OCI-LY3 (cell line): Measurements from ENCODE around the gene PCSK5.

Source experiments
- H2AFZ ChIP-seq: fragments of 200-600, 300-600 bp; shearing (Covaris generic); 2 replicates; pipeline ENCODE4 v1.6.0; 2014; ENCODE audit warnings: antibody characterized with exemption, low read depth, low read length
- H3K27ac ChIP-seq: fragments of 200-600, 300-600 bp; sonication (generic); 2 replicates; pipeline ENCODE4 v1.5.1; 2014; ENCODE audit warnings: mild to moderate bottlenecking, low read length, moderate library complexity, mixed read lengths
- H3K27me3 ChIP-seq: fragments of 200-600, 300-600 bp; sonication (generic); 2 replicates; pipeline ENCODE4 v1.6.1; 2014; ENCODE audit warnings: low read depth, low read length, mixed read lengths
- H3K36me3 ChIP-seq: fragments of 200-600, 300-600 bp; sonication (generic); replicated peaks from 2 replicates; pipeline ENCODE3; 2014; ENCODE audit warnings: low read depth, low read length, mixed read lengths
- H3K4me1 ChIP-seq: fragments of 300-600, 200-600 bp; sonication (generic); 2 replicates; pipeline ENCODE4 v1.6.1; 2014; ENCODE audit warnings: low read length, mixed read lengths
- H3K4me2 ChIP-seq: fragments of 200-600, 300-600 bp; sonication (generic); 2 replicates; pipeline ENCODE4 v1.6.1; 2014; ENCODE audit warnings: low read length, mixed read lengths
- H3K4me3 ChIP-seq: fragments of 300-600, 200-600 bp; sonication (generic); 2 replicates; pipeline ENCODE4 v1.5.1; 2014; ENCODE audit warnings: antibody characterized with exemption, mild to moderate bottlenecking, low read length, moderate library complexity
- H3K79me2 ChIP-seq: fragments of 300-600, 200-600 bp; shearing (Covaris generic); 2 replicates; pipeline ENCODE4 v1.6.1; 2014; ENCODE audit warnings: mild to moderate bottlenecking, low read length, mixed read lengths
- H3K9ac ChIP-seq: fragments of 300-600, 200-600 bp; shearing (Covaris generic); 2 replicates; pipeline ENCODE4 v1.6.0; 2014; ENCODE audit warnings: mild to moderate bottlenecking, low read length, moderate library complexity
- H3K9me3 ChIP-seq: fragments of 200-600, 300-600 bp; shearing (Covaris generic); 2 replicates; pipeline ENCODE4 v1.6.1; 2014; ENCODE audit warnings: low read length, mixed read lengths; ENCODE audit not compliant: insufficient read depth
- H4K20me1 ChIP-seq: fragments of 200-600, 300-600 bp; sonication (generic); 2 replicates; pipeline ENCODE4 v1.6.1; 2016; ENCODE audit warnings: low read length, mixed read lengths; ENCODE audit not compliant: insufficient read depth
- CTCF ChIP-seq: fragments of 200-600, 300-600 bp; sonication (generic); IDR thresholded peaks from 2 replicates; pipeline ENCODE4 v1.5.1; 2014; ENCODE audit warnings: antibody characterized with exemption, low read length, low read depth
- EZH2phosphoT487 ChIP-seq: fragments of 200-600 bp; shearing (Covaris generic); IDR thresholded peaks from 2 replicates; pipeline ENCODE4 v1.6.1; 2018; ENCODE audit warnings: antibody characterized with exemption, mixed run types, low read depth

The PCSK5 gene

GRCh38 chr9:75956161-75956560 is 65.7 kb downstream of the PCSK5 start:
- no peak for TF ChIP-seq EZH2phosphoT487
- no peak for TF ChIP-seq CTCF
- Histone ChIP-seq H3K4me2 (no peak overlapping the region), H2AFZ (no peak overlapping the region), H3K27ac (no peak overlapping the region), H3K4me3 (no peak overlapping the region), H4K20me1 (no peaks in the 10 kb centered on the region), H3K9me3 (no peaks in the 10 kb centered on the region), H3K9ac (no peak overlapping the region), H3K79me2 (no peaks in the 10 kb centered on the region), H3K4me1 (no peaks in the 10 kb centered on the region), H3K27me3 (peaks cover 2% of the 10 kb centered on the region; the same call in 1 of the 2 replicates), H3K36me3 (no peaks in the 10 kb centered on the region)

- Histone ChIP-seq H3K36me3 (no peaks in the 10 kb centered on the region), H3K4me2 (no peak overlapping the region), H3K9ac (no peak overlapping the region), H3K27ac (no peak overlapping the region), H4K20me1 (no peaks in the 10 kb centered on the region), H3K79me2 (no peaks in the 10 kb centered on the region), H3K9me3 (no peaks in the 10 kb centered on the region), H3K4me3 (no peak overlapping the region), H2AFZ (no peak overlapping the region), H3K27me3 (peaks cover 2% of the 10 kb centered on the region; the same call in 1 of the 2 replicates), H3K4me1 (no peaks in the 10 kb centered on the region)
- TF ChIP-seq CTCF, result no peak
These were observed 66.6 kb downstream of the PCSK5 start for GRCh38 chr9:75957116-75957515.

- Histone ChIP-seq H3K4me2 (no peak overlapping the region), H4K20me1 (no peaks in the 10 kb centered on the region), H3K36me3 (no peaks in the 10 kb centered on the region), H3K79me2 (no peaks in the 10 kb centered on the region), H2AFZ (no peak overlapping the region), H3K9me3 (no peaks in the 10 kb centered on the region), H3K4me1 (no peaks in the 10 kb centered on the region), H3K4me3 (no peak overlapping the region), H3K9ac (no peak overlapping the region), H3K27me3 (peaks cover 2% of the 10 kb centered on the region; the same call in 1 of the 2 replicates), H3K27ac (no peak overlapping the region)
- TF ChIP-seq CTCF (no peak), EZH2phosphoT487 (no peak)
These were observed 67.8 kb downstream of the PCSK5 start for GRCh38 chr9:75958226-75958625.

GRCh38 chr9:75960551-75960950 is 70.1 kb downstream of the PCSK5 start:
- H3K36me3 ChIP-seq, result no peaks in the 10 kb centered on the region
- TF ChIP-seq CTCF (no peak), EZH2phosphoT487 (no peak)
- H3K9ac ChIP-seq, result no peak overlapping the region
- H2AFZ ChIP-seq, result no peak overlapping the region
- no peak overlapping the region for H3K4me2 ChIP-seq
- no peak overlapping the region for H3K27ac ChIP-seq
- H3K79me2 ChIP-seq, result no peaks in the 10 kb centered on the region
- H3K4me1 ChIP-seq, result no peaks in the 10 kb centered on the region
- H3K9me3 ChIP-seq, result no peaks in the 10 kb centered on the region
- H3K4me3 ChIP-seq, result no peak overlapping the region
- H4K20me1 ChIP-seq, result no peaks in the 10 kb centered on the region
- H3K27me3 ChIP-seq, result peaks cover 2% of the 10 kb centered on the region; the same call in 1 of the 2 replicates
